Thymus (tissue), 11 donors: Measurements from ENCODE around the gene HELZ. TPM values are rescaled to one million over a fixed set of nuclear protein-coding genes. Genes with fewer than 3 reads are reported as not detected.
A peak's percentile ranks its signal among the peaks of the same experiment; 100 is the strongest.
"Not testable (repeated sequence)": the region's sequence is repeated elsewhere in the genome, so short reads cannot be mapped to it uniquely, and the experiment has no call there.

Source experiments
- DNase-seq, 9 donors: peaks; one replicate each; pipeline ENCODE4 v3.0.0-alpha.2; 2013; ENCODE audit warnings: low spot score in 9 of 9, low read depth in 6 of 9, missing footprints in 1 of 9
- H3K27ac ChIP-seq, 2 donors: one replicate each; pipeline ENCODE4 v1.5.1; 2013; ENCODE audit warnings: control low read depth in 1 of 2, low read depth in 1 of 2, low read length in 1 of 2, mild to moderate bottlenecking in 1 of 2, moderate library complexity in 1 of 2
- H3K27me3 ChIP-seq, 2 donors: one replicate each; pipeline ENCODE4 v1.5.1; 2013; ENCODE audit warnings: low read length in 1 of 2; ENCODE audit not compliant: control insufficient read depth in 2 of 2, insufficient read depth in 1 of 2
- H3K36me3 ChIP-seq, 2 donors: one replicate each; pipeline ENCODE4 v1.5.1; 2013; ENCODE audit warnings: low read length in 1 of 2, mild to moderate bottlenecking in 1 of 2, moderate library complexity in 1 of 2; ENCODE audit not compliant: control insufficient read depth in 2 of 2, insufficient read depth in 2 of 2
- H3K4me1 ChIP-seq, 2 donors: one replicate each; pipeline ENCODE4 v1.5.1; 2013; ENCODE audit warnings: low read length in 2 of 2; ENCODE audit not compliant: control insufficient read depth in 2 of 2, insufficient read depth in 2 of 2
- H3K4me3 ChIP-seq, 2 donors: one replicate each; pipeline ENCODE4 v1.5.1; 2013; ENCODE audit warnings: low read length in 2 of 2, control low read depth in 1 of 2, mild to moderate bottlenecking in 1 of 2
- H3K9me3 ChIP-seq, 2 donors: one replicate each; pipeline ENCODE4 v1.5.1; 2013; ENCODE audit warnings: low read length in 1 of 2, mild to moderate bottlenecking in 1 of 2; ENCODE audit not compliant: control insufficient read depth in 2 of 2, insufficient read depth in 1 of 2
- WGBS: extraction: QIAGEN DNeasy Blood & Tissue Kit; methylation state at CpG from one replicate; pipeline ENCODE4 v1.1.7; 2013; 5-methylcytosine and 5-hydroxymethylcytosine counted together
- polyA plus RNA-seq: library from polyadenylated mRNA; stranded (reverse); fragments of 200-250 nt; gene quantifications from one replicate; pipeline ENCODE4 v1.2.3, GENCODE V29; 2013
- total RNA-seq: library from RNA; stranded (reverse); fragments of 120-200 nt; gene quantifications from one replicate; pipeline ENCODE4 v1.2.4, GENCODE V29; 2013
- donor health status: healthy.

HELZ gene
- total and polyA plus RNA-seq, 2 donors = 8.2 to 27.5 TPM

GRCh38 chr17:67258821-67259468 lies 13.9 kb upstream of the HELZ start:
- no peak overlapping the region for H3K27ac ChIP-seq
- no peak overlapping the region for H3K4me3 ChIP-seq
- WGBS = 70% methylated on average over 11 of the region's 11 CpGs
- no peaks in the 10 kb centered on the region for H3K36me3 ChIP-seq
- no peaks in the 10 kb centered on the region for H3K27me3 ChIP-seq
- H3K9me3 ChIP-seq = no peaks in the 10 kb centered on the region
- H3K4me1 ChIP-seq = peaks cover 6 to 17% of the 10 kb centered on the region in 2 donors
- peak in 1 of 9 donors; percentile 22 for DNase-seq

- H3K4me1 ChIP-seq = peaks cover 6 to 17% of the 10 kb centered on the region in 2 donors
- DNase-seq = no peak
- 98% methylated on average over 5 of the region's 5 CpGs for WGBS
- no peak overlapping the region for H3K27ac ChIP-seq
- H3K4me3 ChIP-seq = no peak overlapping the region
- H3K27me3 ChIP-seq = no peaks in the 10 kb centered on the region
- H3K36me3 ChIP-seq = no peaks in the 10 kb centered on the region
- no peaks in the 10 kb centered on the region for H3K9me3 ChIP-seq
These were observed 11.2 kb upstream of the HELZ start for GRCh38 chr17:67256075-67256732.

- Histone ChIP-seq H3K4me3 (no peak overlapping the region), H3K27me3 (no peaks in the 10 kb centered on the region), H3K36me3 (no peaks in the 10 kb centered on the region), H3K9me3 (no peaks in the 10 kb centered on the region), H3K4me1 (peaks cover 6 to 11% of the 10 kb centered on the region in 2 donors), H3K27ac (no peak overlapping the region)
- no peak for DNase-seq
- 97% methylated on average over 2 of the region's 2 CpGs for WGBS
These were observed 8.4 kb upstream of the HELZ start for GRCh38 chr17:67253384-67253783.

GRCh38 chr17:67251586-67251985 lies 6.6 kb upstream of the HELZ start:
- WGBS = 96% methylated on average over 4 of the region's 4 CpGs
- H3K9me3 ChIP-seq, H3K27ac ChIP-seq, H3K36me3 ChIP-seq, H3K4me1 ChIP-seq, H3K27me3 ChIP-seq, H3K4me3 ChIP-seq, DNase-seq: not testable (repeated sequence)

- 99% methylated on average over 6 of the region's 6 CpGs for WGBS
- Histone ChIP-seq H3K36me3 (no peaks in the 10 kb centered on the region), H3K27ac (no peak overlapping the region), H3K4me1 (peaks cover 5 to 6% of the 10 kb centered on the region in 2 donors), H3K9me3 (peaks cover 0 to 4% of the 10 kb centered on the region in 2 donors), H3K4me3 (no peak overlapping the region), H3K27me3 (peaks cover 5 to 13% of the 10 kb centered on the region in 2 donors)
- DNase-seq = no peak
These were observed 3.3 kb upstream of the HELZ start for GRCh38 chr17:67248291-67248690.

- Histone ChIP-seq H3K9me3 (peaks cover 0 to 4% of the 10 kb centered on the region in 2 donors), H3K27ac (no peak overlapping the region), H3K36me3 (no peaks in the 10 kb centered on the region), H3K4me3 (no peak overlapping the region), H3K4me1 (peaks cover 5 to 6% of the 10 kb centered on the region in 2 donors), H3K27me3 (peaks cover 5 to 13% of the 10 kb centered on the region in 2 donors)
- 98% methylated on average over 12 of the region's 12 CpGs for WGBS
- no peak for DNase-seq
These were observed 2.5 kb upstream of the HELZ start for GRCh38 chr17:67247416-67247900.

GRCh38 chr17:67246653-67247415 lies 1.8 kb upstream of the HELZ start:
- Histone ChIP-seq H3K4me3 (peak overlapping the region in 1 of 2 donors; percentile 100), H3K27ac (peak overlapping the region; percentile 26 to 80), H3K27me3 (peaks cover 5 to 13% of the 10 kb centered on the region in 2 donors), H3K4me1 (peaks cover 5 to 6% of the 10 kb centered on the region in 2 donors), H3K9me3 (peaks cover 0 to 4% of the 10 kb centered on the region in 2 donors), H3K36me3 (peaks cover 0 to 2% of the 10 kb centered on the region in 2 donors)
- peak in 1 of 9 donors; percentile 18 for DNase-seq
- WGBS = 84% methylated on average over 17 of the region's 17 CpGs

- 43% methylated on average over 8 of the region's 8 CpGs for WGBS
- Histone ChIP-seq H3K9me3 (peaks cover 0 to 4% of the 10 kb centered on the region in 2 donors), H3K27ac (peak overlapping the region in 1 of 2 donors; percentile 80), H3K27me3 (peaks cover 5 to 13% of the 10 kb centered on the region in 2 donors), H3K4me3 (peak overlapping the region; percentile 85 to 100), H3K36me3 (peaks cover 0 to 6% of the 10 kb centered on the region in 2 donors), H3K4me1 (peaks cover 5 to 7% of the 10 kb centered on the region in 2 donors)
- peak in 1 of 9 donors; percentile 26 for DNase-seq
These were observed 1.3 kb upstream of the HELZ start for GRCh38 chr17:67246403-67246652.
